Activated CD8-positive, alpha-beta T cell treated with anti-CD3 and anti-CD28 coated beads, Interleukin-2, amount 10 ng/mL, durations not matched to agents 7 days and 5 days (primary cell): ENCODE data around the gene ALX1. TPM values are rescaled to one million over a fixed set of nuclear protein-coding genes. Genes with fewer than 3 reads are reported as not detected.
A peak's percentile ranks its signal among the peaks of the same experiment; 100 is the strongest.

ENCODE experiments used
- ATAC-seq: fragments of 150-1000 bp; cut with Tn5 transposase; one replicate; pipeline ENCODE4 v1.10.0; 2021; ENCODE audit warnings: moderate library complexity
- CTCF ChIA-PET: fragments of 350-600 bp; sonication (Branson Sonifier 250); formaldehyde crosslinking; loops from one replicate; lab custom pipeline; 2021; ENCODE audit warnings: antibody characterized with exemption; lab: Charles Lee
- POLR2A ChIA-PET: fragments of 350-600 bp; sonication (Branson Sonifier 250); formaldehyde crosslinking; loops from one replicate; lab custom pipeline; 2021; ENCODE audit warnings: antibody characterized with exemption; lab: Charles Lee
- DNase-seq: peaks from one replicate; pipeline ENCODE4 v3.0.0-alpha.2; 2020
- H3K27ac Mint-ChIP-seq: one replicate; pipeline ENCODE4 v1.8.0; 2021; ENCODE audit warnings: mild to moderate bottlenecking, mixed read lengths
- H3K27me3 Mint-ChIP-seq: one replicate; pipeline ENCODE4 v1.8.0; 2021; ENCODE audit warnings: low read depth, mixed read lengths
- H3K36me3 Mint-ChIP-seq: one replicate; pipeline ENCODE4 v1.8.0; 2021; ENCODE audit warnings: low read depth, mixed read lengths
- H3K4me1 Mint-ChIP-seq: one replicate; pipeline ENCODE4 v1.8.0; 2021; ENCODE audit warnings: low read depth, mixed read lengths
- H3K4me3 Mint-ChIP-seq: one replicate; pipeline ENCODE4 v1.8.0; 2021; ENCODE audit warnings: mild to moderate bottlenecking, mixed read lengths
- H3K9me3 Mint-ChIP-seq: one replicate; pipeline ENCODE4 v1.8.0; 2022; ENCODE audit warnings: mixed read lengths; ENCODE audit not compliant: insufficient read depth
- total RNA-seq, 2 experiments: library from RNA; stranded (reverse); gene quantifications; one replicate each; pipeline ENCODE4 v1.2.3, GENCODE V29; 2021

The ALX1 gene
- total RNA-seq: not detected

GRCh38 chr12:85280165-85280983, at the start of gene ALX1:
Gene ALX1, plus strand, starts transcription at chr12:85280220. Its CDS starts 42 bp downstream, at chr12:85280262.
- peak within 1 kb of the TSS; percentile 20 for H3K27ac Mint-ChIP-seq
- POLR2A ChIA-PET: no interaction called here
- H3K4me1 Mint-ChIP-seq: no peaks in the 10 kb centered on the region
- CTCF ChIA-PET: no interaction called here
- peaks cover 1% of the 10 kb centered on the region for H3K36me3 Mint-ChIP-seq
- peak within 1 kb of the TSS; percentile 49 for H3K4me3 Mint-ChIP-seq
- DNase-seq (no peak), ATAC-seq (no peak)
- H3K9me3 Mint-ChIP-seq: no peaks in the 10 kb centered on the region
- peaks cover 43% of the 10 kb centered on the region for H3K27me3 Mint-ChIP-seq

DNA sequence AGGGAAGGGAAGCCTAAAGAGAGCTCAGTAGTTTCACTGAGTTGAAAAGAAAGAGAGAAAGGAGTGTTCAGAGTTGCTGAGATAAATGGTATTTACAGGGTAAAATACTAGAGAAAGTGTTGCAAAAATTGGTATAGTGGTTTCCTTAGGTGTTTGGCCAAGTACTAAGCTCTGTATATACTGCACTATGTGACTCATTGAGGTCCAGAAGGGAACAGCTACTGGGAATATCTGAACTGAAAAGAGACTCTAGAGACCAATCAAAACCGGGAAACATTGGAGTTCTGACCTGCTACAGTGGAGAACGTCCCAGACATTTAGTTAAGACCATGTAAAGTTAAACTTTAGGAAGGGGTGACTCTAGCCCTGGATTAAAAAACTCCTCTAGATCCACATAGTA, 42.7 kb upstream of the ALX1 start:
- ATAC-seq: no peak
- Mint-ChIP-seq H3K27ac (no peak overlapping the region), H3K4me3 (no peak overlapping the region), H3K36me3 (no peaks in the 10 kb centered on the region), H3K27me3 (no peaks in the 10 kb centered on the region), H3K4me1 (no peaks in the 10 kb centered on the region), H3K9me3 (no peaks in the 10 kb centered on the region)
- ChIA-PET CTCF (no interaction called here), POLR2A (no interaction called here)
- no peak for DNase-seq

DNA sequence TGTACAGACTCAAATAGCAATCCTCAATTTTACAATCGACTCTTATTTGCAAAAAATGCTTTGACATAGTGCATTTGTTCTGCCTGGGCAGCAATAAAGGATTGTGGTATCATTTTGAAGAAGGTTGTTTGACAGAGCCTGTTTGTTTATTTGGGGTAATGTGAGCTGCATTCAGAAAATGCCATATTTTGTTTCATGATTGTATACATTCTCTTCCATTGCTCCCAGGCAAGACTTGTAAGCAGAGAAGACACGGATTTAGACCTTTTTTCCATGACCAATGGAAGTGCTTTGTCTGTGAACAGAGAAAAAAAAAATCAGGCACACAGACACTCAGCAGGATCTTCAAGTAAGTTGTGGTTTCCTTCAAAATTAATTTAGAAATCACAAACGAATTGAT, 35.5 kb upstream of the ALX1 start:
- POLR2A ChIA-PET: no interaction called here
- no peaks in the 10 kb centered on the region for H3K9me3 Mint-ChIP-seq
- no peaks in the 10 kb centered on the region for H3K27me3 Mint-ChIP-seq
- no peaks in the 10 kb centered on the region for H3K4me1 Mint-ChIP-seq
- CTCF ChIA-PET: no interaction called here
- DNase-seq (no peak), ATAC-seq (no peak)
- no peak overlapping the region for H3K27ac Mint-ChIP-seq
- H3K36me3 Mint-ChIP-seq: no peaks in the 10 kb centered on the region
- H3K4me3 Mint-ChIP-seq: no peak overlapping the region

- CTCF ChIA-PET: no interaction called here
Measured at GRCh38 chr12:85253853-85254252, 26.2 kb upstream of the ALX1 start.

GRCh38 chr12:85257671-85258070, 22.3 kb upstream of the ALX1 start:
- ChIA-PET POLR2A (no interaction called here), CTCF (no interaction called here)
- DNase-seq: no peak
- Mint-ChIP-seq H3K4me1 (no peaks in the 10 kb centered on the region), H3K9me3 (no peaks in the 10 kb centered on the region), H3K36me3 (no peaks in the 10 kb centered on the region), H3K27me3 (no peaks in the 10 kb centered on the region), H3K27ac (no peak overlapping the region), H3K4me3 (no peak overlapping the region)
- no peak for ATAC-seq

More at GRCh38 chr12:85253853-85254252, 26.2 kb upstream of the ALX1 start:
- no peaks in the 10 kb centered on the region for H3K36me3 Mint-ChIP-seq
- no peaks in the 10 kb centered on the region for H3K4me1 Mint-ChIP-seq
- ATAC-seq (no peak), DNase-seq (no peak)
- H3K4me3 Mint-ChIP-seq: no peak overlapping the region
- POLR2A ChIA-PET: no interaction called here
- H3K27ac Mint-ChIP-seq: no peak overlapping the region
- no peaks in the 10 kb centered on the region for H3K27me3 Mint-ChIP-seq
- no peaks in the 10 kb centered on the region for H3K9me3 Mint-ChIP-seq

- H3K36me3 Mint-ChIP-seq: no peaks in the 10 kb centered on the region
- DNase-seq (no peak), ATAC-seq (no peak)
- H3K4me3 Mint-ChIP-seq: no peak overlapping the region
- CTCF ChIA-PET: no interaction called here
- no peaks in the 10 kb centered on the region for H3K9me3 Mint-ChIP-seq
- no peak overlapping the region for H3K27ac Mint-ChIP-seq
- no peaks in the 10 kb centered on the region for H3K4me1 Mint-ChIP-seq
- POLR2A ChIA-PET: no interaction called here
- H3K27me3 Mint-ChIP-seq: no peaks in the 10 kb centered on the region
Measured at GRCh38 chr12:85260447-85260846, 19.6 kb upstream of the ALX1 start.

- ATAC-seq: no peak
- Mint-ChIP-seq H3K9me3 (no peaks in the 10 kb centered on the region), H3K27me3 (no peaks in the 10 kb centered on the region), H3K27ac (no peak overlapping the region), H3K4me1 (no peaks in the 10 kb centered on the region), H3K4me3 (no peak overlapping the region), H3K36me3 (no peaks in the 10 kb centered on the region)
- ChIA-PET CTCF (no interaction called here), POLR2A (no interaction called here)
- DNase-seq: no peak
Measured at GRCh38 chr12:85260896-85261295, 19.1 kb upstream of the ALX1 start.

GRCh38 chr12:85266356-85266755, 13.7 kb upstream of the ALX1 start:
- Mint-ChIP-seq H3K4me3 (no peak overlapping the region), H3K4me1 (no peaks in the 10 kb centered on the region), H3K27ac (no peak overlapping the region), H3K27me3 (no peaks in the 10 kb centered on the region), H3K36me3 (no peaks in the 10 kb centered on the region), H3K9me3 (no peaks in the 10 kb centered on the region)
- ChIA-PET CTCF (no interaction called here), POLR2A (no interaction called here)
- no peak for DNase-seq
- ATAC-seq: no peak

DNA sequence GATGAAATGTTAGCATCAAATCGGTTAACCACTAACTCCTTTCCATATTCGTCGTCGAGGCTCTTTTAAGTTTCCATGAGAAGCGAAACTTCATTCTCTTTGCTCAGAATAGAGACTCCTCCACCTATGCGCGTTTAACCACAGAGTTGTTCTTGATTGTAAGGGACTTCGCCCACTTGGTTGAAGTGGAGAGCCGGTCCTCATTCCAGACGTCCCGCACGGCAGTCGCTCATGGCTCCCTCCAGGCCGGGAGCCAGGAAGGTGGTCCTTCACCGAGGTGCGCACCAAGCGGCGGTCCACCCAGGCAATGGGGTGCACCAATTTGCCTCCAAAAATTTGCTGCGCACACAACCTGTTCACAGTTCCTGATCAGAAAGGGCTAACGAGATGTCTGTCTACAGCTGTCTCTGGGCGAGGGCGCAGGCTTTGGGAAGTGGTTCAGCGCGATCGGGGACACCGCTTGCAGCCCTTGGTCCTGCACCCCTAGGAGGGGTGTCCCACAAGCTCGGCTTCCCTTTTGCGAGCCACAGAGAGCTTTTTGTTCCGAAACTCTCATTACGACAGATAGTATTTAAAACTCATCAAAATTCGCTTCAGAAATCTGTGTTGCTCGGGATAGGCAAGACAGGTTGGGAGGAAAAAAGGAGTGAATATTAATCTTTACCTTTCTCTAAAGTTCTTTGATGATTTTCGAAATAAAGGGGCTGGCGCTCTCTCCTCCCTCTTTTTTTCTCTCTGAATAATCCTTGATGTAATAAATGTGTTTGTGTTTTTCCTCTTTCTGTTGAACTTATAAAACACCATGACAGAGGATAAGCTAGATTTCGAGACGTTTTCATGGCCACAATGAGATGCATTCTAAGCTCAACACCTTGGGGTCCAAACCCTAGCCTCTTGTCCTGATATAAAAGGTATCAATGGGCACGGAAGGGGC, 6.4 kb upstream of the ALX1 start:
- ChIA-PET CTCF (no interaction called here), POLR2A (no interaction called here)
- ATAC-seq (no peak), DNase-seq (no peak)
- H3K4me3 Mint-ChIP-seq: no peak overlapping the region
- no peak overlapping the region for H3K27ac Mint-ChIP-seq
- no peaks in the 10 kb centered on the region for H3K36me3 Mint-ChIP-seq
- peaks cover 32% of the 10 kb centered on the region for H3K27me3 Mint-ChIP-seq
- no peaks in the 10 kb centered on the region for H3K4me1 Mint-ChIP-seq
- no peaks in the 10 kb centered on the region for H3K9me3 Mint-ChIP-seq

GRCh38 chr12:85274315-85274651, 5.7 kb upstream of the ALX1 start:
- Mint-ChIP-seq H3K27me3 (peaks cover 35% of the 10 kb centered on the region), H3K36me3 (no peaks in the 10 kb centered on the region), H3K27ac (no peak overlapping the region), H3K4me3 (no peak overlapping the region), H3K9me3 (no peaks in the 10 kb centered on the region), H3K4me1 (no peaks in the 10 kb centered on the region)
- ChIA-PET POLR2A (no interaction called here), CTCF (no interaction called here)
- ATAC-seq (no peak), DNase-seq (no peak)

GRCh38 chr12:85275374-85275773, 4.6 kb upstream of the ALX1 start:
- Mint-ChIP-seq H3K9me3 (no peaks in the 10 kb centered on the region), H3K36me3 (no peaks in the 10 kb centered on the region), H3K27me3 (peaks cover 45% of the 10 kb centered on the region), H3K27ac (no peak overlapping the region), H3K4me1 (no peaks in the 10 kb centered on the region), H3K4me3 (no peak overlapping the region)
- DNase-seq: no peak
- POLR2A ChIA-PET: no interaction called here
- CTCF ChIA-PET: no interaction called here
- ATAC-seq: no peak

- POLR2A ChIA-PET: no interaction called here
- Mint-ChIP-seq H3K4me3 (no peak overlapping the region), H3K36me3 (peaks cover 1% of the 10 kb centered on the region), H3K9me3 (no peaks in the 10 kb centered on the region), H3K27me3 (peaks cover 59% of the 10 kb centered on the region), H3K27ac (no peak overlapping the region), H3K4me1 (no peaks in the 10 kb centered on the region)
- CTCF ChIA-PET: no interaction called here
- no peak for ATAC-seq
- no peak for DNase-seq
Measured at GRCh38 chr12:85277191-85277590, 2.8 kb upstream of the ALX1 start.
